Prostate gland (tissue), 2 donors: ENCODE measurements around the gene GGT7. TPM values are rescaled to one million over a fixed set of nuclear protein-coding genes. Genes with fewer than 3 reads are reported as not detected.

ENCODE experiments used
- DNase-seq: peaks from one replicate; pipeline ENCODE4 v3.0.0-alpha.2; 2019; ENCODE audit warnings: low spot score
- H3K27ac ChIP-seq, 2 donors: fragments of 200-600 bp; sonication (generic); 2 replicates each; pipeline ENCODE4 v1.5.1; 2017 to 2019
- H3K27me3 ChIP-seq: fragments of 200-600 bp; sonication (generic); replicated peaks from 2 replicates; pipeline ENCODE4 v1.5.1; 2019; ENCODE audit not compliant: insufficient read depth
- H3K36me3 ChIP-seq, 2 donors: fragments of 200-600 bp; sonication (generic); 1 replicate in 1 of 2; 2 replicates in 1 of 2; pipeline versions ENCODE4 v1.5.1 to v1.8.1; 2017 to 2019
- H3K4me1 ChIP-seq: fragments of 200-600 bp; sonication (generic); replicated peaks from 2 replicates; pipeline ENCODE4 v1.5.1; 2019
- H3K4me3 ChIP-seq, 2 donors: fragments of 200-600 bp; sonication (generic); 2 replicates each; pipeline ENCODE4 v1.5.1; 2017 to 2019
- H3K9me3 ChIP-seq: fragments of 200-600 bp; sonication (generic); 2 replicates; pipeline ENCODE4 v1.5.1; 2017
- POLR2A ChIP-seq: fragments of 450-650 bp; IDR thresholded peaks from one replicate; pipeline ENCODE4 v1.6.1; 2016; ENCODE audit warnings: antibody characterized with exemption, mild to moderate bottlenecking
- POLR2AphosphoS5 ChIP-seq: sonication (generic); formaldehyde crosslinking; IDR thresholded peaks from one replicate; pipeline ENCODE4 v1.6.1; 2017; ENCODE audit warnings: antibody characterized with exemption
- WGBS: methylation state at CpG from one replicate; pipeline ENCODE4 v1.1.5; 2018; 5-methylcytosine and 5-hydroxymethylcytosine counted together
- intact Hi-C: fragments of 100-400 bp; cut with DNase I; formaldehyde crosslinking; loops from one replicate; pipeline ENCODE4 v1.14.2; 2022
- total RNA-seq, 2 donors: library from RNA; depleted of rRNA; stranded (reverse); fragments of >200 nt; gene quantifications; one replicate each; pipeline ENCODE4 v1.1.0, GENCODE V29; 2016
- TF ChIP-seq, protein P1 (sequence below), 4 experiments: fragments of 200-600 bp in 2 of 4; fragments of 450-650 bp in 2 of 4; sonication (generic) in 2 of 4; IDR thresholded peaks; 1 replicate in 3 of 4; 2 replicates in 1 of 4; pipeline ENCODE4 v1.5.1; 2016 to 2019; ENCODE audit warnings: antibody characterized with exemption in 4 of 4, mild to moderate bottlenecking in 2 of 4, moderate library complexity in 2 of 4

The GGT7 gene
- total RNA-seq, 2 donors from 2014 or later: 22.0 to 28.3 TPM

DNA sequence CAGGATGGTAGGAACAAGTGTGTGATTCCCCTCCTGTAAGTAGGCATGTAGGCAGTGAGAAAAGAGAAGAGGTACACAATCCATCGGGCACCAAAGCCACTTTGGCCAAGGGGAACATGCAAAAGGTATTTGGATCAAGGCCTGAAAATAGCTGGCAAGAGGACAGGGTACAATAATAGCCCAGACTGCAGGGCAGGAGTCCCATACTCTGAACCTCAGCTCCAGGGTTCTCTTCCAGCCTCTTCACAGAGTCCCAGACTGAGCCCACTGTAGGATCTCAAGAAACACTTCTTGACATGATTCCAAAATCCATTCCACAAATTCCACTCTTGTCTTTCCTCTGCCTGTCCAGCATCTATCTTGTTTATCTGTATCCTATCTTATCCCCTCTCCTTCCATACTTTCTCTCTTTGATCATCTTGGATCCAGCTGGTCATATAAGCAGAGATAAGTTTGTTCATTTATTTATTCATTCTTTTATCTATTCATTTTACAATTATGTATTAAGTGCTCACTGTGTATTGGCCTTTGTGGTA lies 23.5 kb upstream of the GGT7 start:
- H3K4me3 ChIP-seq: no peak overlapping the region
- no peaks in the 10 kb centered on the region for H3K36me3 ChIP-seq
- 17% methylated on average over 1 of the region's 1 CpG for whole genome bisulfite sequencing
- no peaks in the 10 kb centered on the region for H3K4me1 ChIP-seq
- intact Hi-C loops: no loop called here
- no peak overlapping the region for H3K27ac ChIP-seq
- TF ChIP-seq, protein P1, sequence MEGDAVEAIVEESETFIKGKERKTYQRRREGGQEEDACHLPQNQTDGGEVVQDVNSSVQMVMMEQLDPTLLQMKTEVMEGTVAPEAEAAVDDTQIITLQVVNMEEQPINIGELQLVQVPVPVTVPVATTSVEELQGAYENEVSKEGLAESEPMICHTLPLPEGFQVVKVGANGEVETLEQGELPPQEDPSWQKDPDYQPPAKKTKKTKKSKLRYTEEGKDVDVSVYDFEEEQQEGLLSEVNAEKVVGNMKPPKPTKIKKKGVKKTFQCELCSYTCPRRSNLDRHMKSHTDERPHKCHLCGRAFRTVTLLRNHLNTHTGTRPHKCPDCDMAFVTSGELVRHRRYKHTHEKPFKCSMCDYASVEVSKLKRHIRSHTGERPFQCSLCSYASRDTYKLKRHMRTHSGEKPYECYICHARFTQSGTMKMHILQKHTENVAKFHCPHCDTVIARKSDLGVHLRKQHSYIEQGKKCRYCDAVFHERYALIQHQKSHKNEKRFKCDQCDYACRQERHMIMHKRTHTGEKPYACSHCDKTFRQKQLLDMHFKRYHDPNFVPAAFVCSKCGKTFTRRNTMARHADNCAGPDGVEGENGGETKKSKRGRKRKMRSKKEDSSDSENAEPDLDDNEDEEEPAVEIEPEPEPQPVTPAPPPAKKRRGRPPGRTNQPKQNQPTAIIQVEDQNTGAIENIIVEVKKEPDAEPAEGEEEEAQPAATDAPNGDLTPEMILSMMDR (IDR thresholded peaks at IDR 0.05): no peak
- no peak for TF ChIP-seq POLR2A
- no peak for TF ChIP-seq POLR2AphosphoS5
- no peak for DNase-seq
- no peaks in the 10 kb centered on the region for H3K9me3 ChIP-seq
- no peaks in the 10 kb centered on the region for H3K27me3 ChIP-seq

DNA sequence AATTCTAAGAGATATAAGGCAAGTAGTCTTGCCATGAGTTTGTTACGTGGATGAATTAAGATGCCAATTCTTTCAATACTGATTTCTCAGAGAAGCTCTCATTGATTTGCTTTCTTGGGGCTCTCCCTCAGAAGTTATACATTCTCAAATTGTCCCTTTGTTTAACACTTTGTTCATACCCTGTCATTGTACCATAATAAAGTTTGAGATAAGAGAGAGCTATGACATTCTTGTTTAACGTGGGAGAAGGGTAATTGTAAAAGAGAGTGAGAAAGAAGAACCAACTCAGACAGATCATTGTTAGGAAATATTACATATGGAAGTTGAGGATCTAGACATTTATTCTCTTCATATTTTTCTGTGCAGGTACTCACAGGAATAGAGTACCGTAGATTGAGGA lies 22.8 kb upstream of the GGT7 start:
- Histone ChIP-seq H3K27ac (no peak overlapping the region), H3K27me3 (no peaks in the 10 kb centered on the region), H3K36me3 (no peaks in the 10 kb centered on the region), H3K9me3 (no peaks in the 10 kb centered on the region), H3K4me1 (no peaks in the 10 kb centered on the region), H3K4me3 (no peak overlapping the region)
- intact Hi-C loops: no loop called here
- no peak for DNase-seq
- WGBS: 78% methylated on average over 3 of the region's 3 CpGs
- TF ChIP-seq, protein P1 (IDR thresholded peaks at IDR 0.05): no peak
- TF ChIP-seq POLR2AphosphoS5 (no peak), POLR2A (no peak)

DNA sequence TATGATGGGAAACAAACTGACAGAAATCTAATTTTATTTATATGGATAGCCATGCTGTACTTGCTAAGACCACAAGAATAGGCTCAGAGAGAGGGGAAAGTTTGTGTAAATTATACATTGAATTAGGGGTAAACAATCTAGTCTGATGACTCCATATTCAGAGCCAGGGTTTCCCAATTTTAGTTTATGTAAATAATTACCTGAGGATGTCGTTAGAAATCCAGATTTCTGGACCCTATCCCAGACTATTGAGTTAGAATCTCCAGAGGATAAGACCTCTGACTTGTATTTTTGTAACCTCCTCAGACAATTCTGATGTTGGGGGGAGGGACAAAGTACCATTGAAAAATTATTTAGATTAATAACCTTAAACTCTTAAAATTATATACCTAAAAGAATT lies 22.1 kb upstream of the GGT7 start:
- 35% methylated on average over 1 of the region's 1 CpG for WGBS
- intact Hi-C loops: no loop called here
- TF ChIP-seq POLR2AphosphoS5 (no peak), POLR2A (no peak)
- TF ChIP-seq, protein P1 (IDR thresholded peaks at IDR 0.05): no peak
- Histone ChIP-seq H3K27ac (no peak overlapping the region), H3K4me1 (no peaks in the 10 kb centered on the region), H3K4me3 (no peak overlapping the region), H3K36me3 (no peaks in the 10 kb centered on the region), H3K9me3 (no peaks in the 10 kb centered on the region), H3K27me3 (no peaks in the 10 kb centered on the region)
- DNase-seq: no peak

GRCh38 chr20:34892671-34893070 lies 20.0 kb upstream of the GGT7 start:
- WGBS: 98% methylated on average over 2 of the region's 2 CpGs
- no peak for DNase-seq
- no peak overlapping the region for H3K4me3 ChIP-seq
- intact Hi-C loops: no loop called here
- H3K27ac ChIP-seq: no peak overlapping the region
- no peaks in the 10 kb centered on the region for H3K36me3 ChIP-seq
- no peaks in the 10 kb centered on the region for H3K27me3 ChIP-seq
- no peaks in the 10 kb centered on the region for H3K4me1 ChIP-seq
- no peaks in the 10 kb centered on the region for H3K9me3 ChIP-seq
- TF ChIP-seq POLR2A (no peak), POLR2AphosphoS5 (no peak)
- TF ChIP-seq, protein P1 (IDR thresholded peaks at IDR 0.05): no peak
